A673 (cell line): ENCODE data around the gene S100A11.

Experiments used
- CTCF ChIP-seq: fragments of 300-800, 200-600 bp; sonication (generic); conservative IDR thresholded peaks from 2 replicates; pipeline ENCODE4 v1.5.1; 2017; ENCODE audit warnings: low read depth, mild to moderate bottlenecking, antibody characterized with exemption, low read length, moderate library complexity, mixed read lengths
- EZH2 ChIP-seq: fragments of 200-600 bp; sonication (generic); IDR thresholded peaks from 2 replicates; pipeline ENCODE4 v1.6.1; 2017; ENCODE audit warnings: borderline replicate concordance, low read depth, mild to moderate bottlenecking, mixed read lengths, antibody characterized with exemption, low read length; ENCODE audit not compliant: poor library complexity, severe bottlenecking

GRCh38 chr1:151993084-151993733 lies 43.6 kb downstream of the S100A11 start:
- TF ChIP-seq CTCF (no peak), EZH2 (peak; percentile 64)
